ENCODE data around the gene KCNMB2. TPM values are rescaled to one million over a fixed set of nuclear protein-coding genes. Genes with fewer than 3 reads are reported as not detected.

Gene KCNMB2
- total RNA-seq, 1 donor from 2014 or later: not detected

DNA sequence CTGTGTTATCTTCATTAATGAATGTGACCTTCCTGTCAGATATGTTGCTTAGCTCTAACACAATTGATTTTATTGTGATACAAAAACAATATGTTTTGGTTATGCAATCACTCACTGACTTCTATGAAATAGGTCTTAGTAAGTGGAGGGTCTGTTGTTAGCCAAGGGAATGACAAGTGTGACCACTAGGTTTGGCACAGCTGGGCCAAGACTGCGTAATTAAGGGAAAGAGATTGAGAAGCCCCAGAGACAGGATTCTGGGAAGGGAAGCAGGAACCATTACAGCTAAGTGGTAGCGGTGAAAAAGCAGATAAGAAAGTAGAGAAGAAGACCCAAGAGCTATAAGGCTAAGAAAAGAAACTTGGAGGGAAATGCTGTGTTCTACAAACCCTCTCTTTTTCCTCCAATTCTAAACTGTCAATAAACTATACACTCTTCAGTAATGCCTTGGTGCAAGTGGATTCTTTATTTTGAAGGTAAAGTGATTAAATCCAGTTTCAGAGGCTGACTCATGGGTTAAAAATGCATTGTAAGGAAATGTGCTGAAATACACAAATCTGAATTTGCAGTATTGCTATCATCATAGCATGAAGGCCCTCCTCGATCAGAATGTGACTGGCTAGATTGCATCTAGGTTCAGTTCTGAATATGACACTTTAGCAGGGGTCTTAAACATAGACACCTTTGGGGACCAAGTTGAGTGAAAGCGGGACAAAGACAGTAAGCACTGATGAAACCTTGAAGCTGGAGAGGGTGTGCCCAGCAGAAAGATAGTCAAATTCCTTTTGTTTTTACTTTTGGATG is 26.1 kb downstream of the KCNMB2 start:
- no peaks in the 10 kb centered on the region for H3K36me3 Mint-ChIP-seq (ENCODE audit: low read depth)
- DNase-seq (ENCODE audit: low spot score): no peak
- H3K4me3 Mint-ChIP-seq (ENCODE audit: low read depth): no peak overlapping the region
- no peaks in the 10 kb centered on the region for H3K4me1 Mint-ChIP-seq (ENCODE audit: low read depth)
- H3K9me3 Mint-ChIP-seq: no peaks in the 10 kb centered on the region
- H3K27ac Mint-ChIP-seq: no peak overlapping the region
- no peaks in the 10 kb centered on the region for H3K27me3 Mint-ChIP-seq (ENCODE audit: low read depth)
- intact Hi-C loops (cut with micrococcal nuclease): no loop called here

DNA sequence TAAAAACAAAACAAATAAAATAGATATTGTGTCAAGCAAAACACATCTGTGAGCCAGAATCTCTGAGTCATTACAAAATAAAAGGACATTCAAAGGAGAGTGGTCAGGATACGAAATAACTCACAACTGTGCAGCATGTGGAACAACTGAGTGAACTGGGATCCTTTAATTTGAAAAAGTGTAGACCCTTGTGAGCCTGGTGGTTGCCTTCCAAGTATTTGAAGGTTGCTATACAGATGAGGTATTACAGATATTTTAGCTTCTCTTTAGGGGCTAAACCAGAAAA is 26.7 kb downstream of the KCNMB2 start:
- Mint-ChIP-seq H3K9me3 (no peaks in the 10 kb centered on the region), H3K4me1 (ENCODE audit: low read depth) (no peaks in the 10 kb centered on the region), H3K27ac (no peak overlapping the region), H3K36me3 (ENCODE audit: low read depth) (no peaks in the 10 kb centered on the region), H3K27me3 (ENCODE audit: low read depth) (no peaks in the 10 kb centered on the region), H3K4me3 (ENCODE audit: low read depth) (no peak overlapping the region)
- no peak for DNase-seq (ENCODE audit: low spot score)
- intact Hi-C loops (cut with micrococcal nuclease): no loop called here

DNA sequence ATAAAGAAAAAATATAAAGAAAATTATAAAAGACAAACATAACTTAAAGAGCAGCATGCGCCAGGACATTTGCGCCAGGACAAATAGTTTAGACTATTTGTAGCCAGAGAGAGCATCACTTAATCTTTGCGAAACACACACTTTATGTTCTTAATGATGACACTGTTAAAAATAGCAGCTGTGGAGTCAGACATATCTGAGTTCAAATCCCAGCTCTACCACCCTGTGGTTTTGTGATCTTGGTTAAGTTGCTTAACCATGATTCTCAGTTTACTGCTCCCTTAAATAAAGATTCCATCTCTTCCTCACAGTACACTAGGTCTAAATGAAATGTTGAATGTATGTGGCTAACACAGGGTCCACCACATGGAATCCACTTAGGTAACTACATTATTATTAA is 31.4 kb downstream of the KCNMB2 start:
- Mint-ChIP-seq H3K9me3 (no peaks in the 10 kb centered on the region), H3K36me3 (ENCODE audit: low read depth) (no peaks in the 10 kb centered on the region), H3K4me1 (ENCODE audit: low read depth) (no peaks in the 10 kb centered on the region), H3K27ac (no peak overlapping the region), H3K27me3 (ENCODE audit: low read depth) (no peaks in the 10 kb centered on the region), H3K4me3 (ENCODE audit: low read depth) (no peak overlapping the region)
- intact Hi-C loops (cut with micrococcal nuclease): no loop called here
- DNase-seq (ENCODE audit: low spot score): no peak

DNA sequence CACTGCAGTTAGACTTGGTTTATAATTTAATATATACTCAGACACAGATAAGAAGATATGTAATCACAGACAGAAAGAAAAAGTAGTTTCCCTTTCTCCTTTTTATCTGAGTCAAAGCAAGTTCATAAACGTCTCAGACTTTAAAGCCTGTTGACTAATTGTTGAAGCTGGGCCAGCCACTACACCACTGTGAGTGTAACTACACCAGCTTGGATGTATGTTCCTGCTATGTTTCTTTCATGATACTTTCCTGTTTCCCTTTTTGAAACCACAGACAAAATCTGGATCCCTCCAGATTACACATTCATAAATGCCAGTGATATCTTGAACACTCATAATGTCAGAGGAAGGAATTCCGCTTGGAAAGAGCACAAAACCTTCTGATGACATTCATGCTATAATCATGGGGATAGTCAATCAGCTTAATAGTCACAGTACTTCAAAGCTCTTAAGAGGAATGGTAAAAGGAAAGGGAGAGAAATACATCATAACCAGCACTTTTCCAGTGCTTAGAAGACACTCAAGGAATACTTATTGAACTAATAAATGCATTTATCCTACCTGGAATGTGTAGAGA is 32.0 kb downstream of the KCNMB2 start:
- Mint-ChIP-seq H3K4me1 (ENCODE audit: low read depth) (no peaks in the 10 kb centered on the region), H3K4me3 (ENCODE audit: low read depth) (no peak overlapping the region), H3K27me3 (ENCODE audit: low read depth) (no peaks in the 10 kb centered on the region), H3K27ac (no peak overlapping the region), H3K9me3 (no peaks in the 10 kb centered on the region), H3K36me3 (ENCODE audit: low read depth) (no peaks in the 10 kb centered on the region)
- intact Hi-C loops (cut with micrococcal nuclease): no loop called here
- DNase-seq (ENCODE audit: low spot score): no peak

DNA sequence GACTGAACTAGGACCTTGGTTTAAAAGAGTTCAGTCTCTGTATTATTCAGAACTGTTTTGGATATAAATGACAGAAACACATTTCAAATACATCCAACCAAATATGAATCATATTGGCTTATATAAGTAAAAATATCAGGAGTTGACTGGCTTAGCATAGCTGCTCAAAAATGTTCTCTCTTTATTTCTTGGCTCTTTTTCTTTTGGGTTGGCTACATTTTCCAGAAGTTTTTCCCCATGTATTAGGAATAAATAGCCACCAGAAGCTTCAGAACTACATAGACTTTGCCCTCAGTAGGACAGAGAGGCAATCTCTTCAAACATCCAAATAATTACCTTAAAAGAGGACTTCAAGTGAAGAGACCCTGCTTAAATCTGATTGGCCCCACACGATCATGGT is 32.7 kb downstream of the KCNMB2 start:
- no peaks in the 10 kb centered on the region for H3K9me3 Mint-ChIP-seq
- no peaks in the 10 kb centered on the region for H3K36me3 Mint-ChIP-seq (ENCODE audit: low read depth)
- H3K4me3 Mint-ChIP-seq (ENCODE audit: low read depth): no peak overlapping the region
- no peaks in the 10 kb centered on the region for H3K4me1 Mint-ChIP-seq (ENCODE audit: low read depth)
- no peak for DNase-seq (ENCODE audit: low spot score)
- intact Hi-C loops (cut with micrococcal nuclease): no loop called here
- H3K27me3 Mint-ChIP-seq (ENCODE audit: low read depth): no peaks in the 10 kb centered on the region
- no peak overlapping the region for H3K27ac Mint-ChIP-seq

DNA sequence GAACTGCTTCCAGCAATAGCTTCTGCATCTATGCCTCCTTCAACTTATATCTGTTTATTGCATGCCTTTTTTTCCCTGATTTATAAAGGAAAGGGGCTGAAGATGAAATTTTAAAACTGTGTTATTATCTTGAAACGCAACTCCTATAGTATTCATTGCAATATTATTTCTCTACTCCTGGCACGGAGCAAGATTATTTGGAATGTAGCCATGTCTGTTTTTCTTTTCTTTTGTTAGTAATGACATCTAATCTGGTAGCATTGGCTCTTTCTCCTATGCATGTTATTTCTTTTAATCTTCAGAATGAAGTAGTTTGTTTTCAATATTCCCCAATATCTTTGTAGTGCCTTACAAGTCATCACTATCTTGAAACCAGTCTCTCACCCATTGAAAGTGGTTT is 33.6 kb downstream of the KCNMB2 start:
- no peaks in the 10 kb centered on the region for H3K36me3 Mint-ChIP-seq (ENCODE audit: low read depth)
- DNase-seq (ENCODE audit: low spot score): no peak
- H3K4me3 Mint-ChIP-seq (ENCODE audit: low read depth): no peak overlapping the region

DNA sequence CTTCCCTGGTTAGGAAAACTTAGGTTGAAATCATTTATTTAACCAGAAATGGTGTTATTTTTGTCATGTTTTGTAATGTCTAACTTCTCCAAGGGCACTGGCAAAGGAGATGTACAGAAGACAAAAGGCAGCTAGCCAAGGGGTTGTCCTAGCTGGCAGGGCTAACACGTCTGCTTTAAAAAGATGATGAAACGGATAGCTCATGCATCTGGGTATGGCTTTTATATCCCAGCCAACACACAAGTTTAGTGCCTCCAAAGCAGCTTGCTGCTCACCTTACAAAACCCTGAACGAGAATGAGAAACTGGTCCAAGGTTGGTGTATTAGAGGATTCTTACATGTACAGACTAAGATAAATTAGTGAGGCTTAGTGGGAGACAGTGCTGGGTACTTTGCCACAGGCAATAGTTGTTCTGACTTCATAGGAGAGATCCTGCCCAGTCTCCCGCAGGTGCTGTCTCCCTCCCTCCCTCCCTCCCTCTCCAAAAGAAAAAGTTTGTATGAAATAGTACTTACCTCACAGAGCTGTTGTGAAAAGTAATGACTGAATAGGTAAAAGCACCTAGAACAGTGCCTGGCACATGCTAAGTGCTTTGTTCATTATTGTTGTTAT is 47.8 kb downstream of the KCNMB2 start:
- H3K27me3 Mint-ChIP-seq (ENCODE audit: low read depth): no peaks in the 10 kb centered on the region
- H3K4me3 Mint-ChIP-seq (ENCODE audit: low read depth): no peak overlapping the region
- intact Hi-C loops (cut with micrococcal nuclease): no loop called here
- peaks cover 5% of the 10 kb centered on the region for H3K9me3 Mint-ChIP-seq
- no peaks in the 10 kb centered on the region for H3K36me3 Mint-ChIP-seq (ENCODE audit: low read depth)
- no peak for DNase-seq (ENCODE audit: low spot score)
- H3K4me1 Mint-ChIP-seq (ENCODE audit: low read depth): no peaks in the 10 kb centered on the region
- H3K27ac Mint-ChIP-seq: no peak overlapping the region

More for the DNA sequence above, 33.6 kb downstream of the KCNMB2 start:
- no peaks in the 10 kb centered on the region for H3K4me1 Mint-ChIP-seq (ENCODE audit: low read depth)
- intact Hi-C loops (cut with micrococcal nuclease): no loop called here
- H3K27ac Mint-ChIP-seq: no peak overlapping the region
- H3K9me3 Mint-ChIP-seq: no peaks in the 10 kb centered on the region
- H3K27me3 Mint-ChIP-seq (ENCODE audit: low read depth): no peaks in the 10 kb centered on the region

DNA sequence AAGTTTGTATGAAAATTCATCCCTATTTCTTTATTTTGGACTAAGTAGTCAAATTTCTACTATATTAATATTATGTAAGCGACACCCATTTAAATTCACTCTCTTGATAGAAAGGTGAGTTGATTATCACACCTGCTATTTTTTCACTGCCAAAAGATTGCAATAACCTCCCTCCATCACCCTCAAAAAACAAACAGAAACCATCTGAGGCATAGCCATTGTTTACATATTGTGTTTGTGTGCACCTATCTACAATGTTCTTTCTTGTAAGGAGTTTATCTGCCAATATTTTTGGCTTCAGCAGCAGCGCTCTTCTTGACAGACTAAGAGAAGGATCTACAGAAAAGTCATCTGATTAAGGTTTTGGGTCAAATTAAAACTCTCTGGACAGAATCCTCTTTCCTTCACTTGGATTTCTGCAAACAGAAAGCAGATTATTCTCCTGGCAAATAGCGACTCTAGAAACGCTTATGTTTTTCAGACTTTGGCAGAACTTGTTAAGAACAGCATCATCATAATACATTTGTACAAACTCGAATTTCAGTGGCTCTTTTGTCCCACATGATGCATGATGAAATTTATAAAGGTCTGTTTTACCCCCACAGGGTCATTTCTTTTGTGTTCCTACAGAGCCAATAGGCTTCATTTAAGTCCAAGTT is 48.6 kb downstream of the KCNMB2 start:
- Mint-ChIP-seq H3K9me3 (no peaks in the 10 kb centered on the region), H3K27me3 (ENCODE audit: low read depth) (no peaks in the 10 kb centered on the region), H3K4me1 (ENCODE audit: low read depth) (no peaks in the 10 kb centered on the region), H3K4me3 (ENCODE audit: low read depth) (no peak overlapping the region), H3K27ac (no peak overlapping the region), H3K36me3 (ENCODE audit: low read depth) (no peaks in the 10 kb centered on the region)
- no peak for DNase-seq (ENCODE audit: low spot score)
- intact Hi-C loops (cut with micrococcal nuclease): no loop called here

DNA sequence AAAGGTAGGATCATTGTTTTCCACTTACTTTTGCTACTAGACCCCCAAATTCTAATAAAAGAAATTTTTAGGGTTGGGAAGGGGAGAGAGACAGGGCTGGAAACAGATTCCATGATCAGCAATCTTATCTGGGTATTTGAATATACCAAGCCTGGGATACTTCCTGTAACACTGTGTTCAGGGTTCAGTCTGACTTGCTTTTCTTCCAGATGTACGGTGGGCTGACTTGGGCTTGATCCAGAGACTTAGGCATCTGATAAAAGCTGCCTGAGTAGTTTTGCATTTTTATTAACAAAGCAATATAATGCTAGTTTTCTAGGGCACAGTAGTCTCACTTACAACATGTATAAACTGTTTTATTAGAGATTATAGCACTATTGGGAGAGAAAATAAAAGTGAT is 49.2 kb downstream of the KCNMB2 start:
- Mint-ChIP-seq H3K4me3 (ENCODE audit: low read depth) (no peak overlapping the region), H3K27me3 (ENCODE audit: low read depth) (no peaks in the 10 kb centered on the region)
- intact Hi-C loops (cut with micrococcal nuclease): no loop called here

DNA sequence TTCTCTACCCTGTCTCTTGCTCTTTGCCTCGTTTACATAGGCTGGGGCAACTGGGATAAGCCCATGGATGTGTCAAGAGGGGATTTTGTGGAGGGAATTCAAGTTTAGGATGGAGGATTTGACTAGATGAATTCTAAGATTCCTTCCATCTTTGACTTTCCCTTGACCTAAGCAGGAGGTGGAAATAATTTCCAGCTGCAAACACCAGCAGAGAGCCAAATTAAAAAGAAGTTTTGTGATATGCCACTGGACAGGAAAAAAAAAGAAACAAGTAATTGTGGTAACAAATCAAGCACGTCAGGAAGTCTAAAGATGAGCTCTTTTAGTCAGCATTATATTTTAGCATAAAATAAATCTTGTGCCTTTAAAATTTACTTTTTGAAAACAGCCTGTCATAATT is 49.8 kb downstream of the KCNMB2 start:
- Mint-ChIP-seq H3K4me3 (ENCODE audit: low read depth) (no peak overlapping the region), H3K27me3 (ENCODE audit: low read depth) (no peaks in the 10 kb centered on the region), H3K36me3 (ENCODE audit: low read depth) (no peaks in the 10 kb centered on the region), H3K27ac (no peak overlapping the region), H3K4me1 (ENCODE audit: low read depth) (no peaks in the 10 kb centered on the region), H3K9me3 (no peaks in the 10 kb centered on the region)
- intact Hi-C loops (cut with micrococcal nuclease): no loop called here
- no peak for DNase-seq (ENCODE audit: low spot score)

More for the DNA sequence above, 49.2 kb downstream of the KCNMB2 start:
- no peaks in the 10 kb centered on the region for H3K9me3 Mint-ChIP-seq
- no peak for DNase-seq (ENCODE audit: low spot score)
- H3K27ac Mint-ChIP-seq: no peak overlapping the region
- no peaks in the 10 kb centered on the region for H3K4me1 Mint-ChIP-seq (ENCODE audit: low read depth)
- H3K36me3 Mint-ChIP-seq (ENCODE audit: low read depth): no peaks in the 10 kb centered on the region

DNA sequence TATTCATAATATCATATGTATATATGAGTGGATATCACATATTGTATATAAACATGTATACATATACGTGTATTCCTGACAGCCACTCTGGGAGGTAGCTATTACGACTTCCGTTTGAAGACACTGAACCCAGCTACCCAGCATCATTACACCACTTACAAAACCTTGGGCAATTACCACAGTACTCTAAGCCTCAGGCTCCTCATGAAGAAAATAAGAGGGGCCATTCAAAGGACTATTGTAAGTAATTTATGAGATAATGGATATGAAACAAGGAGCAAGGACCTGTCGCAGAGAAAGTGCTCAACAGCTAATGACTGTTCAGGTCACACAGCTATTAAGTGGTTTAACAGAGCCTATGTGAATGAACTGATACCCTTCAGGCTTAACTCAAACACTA is 52.4 kb downstream of the KCNMB2 start:
- no peak overlapping the region for H3K4me3 Mint-ChIP-seq (ENCODE audit: low read depth)
- no peaks in the 10 kb centered on the region for H3K4me1 Mint-ChIP-seq (ENCODE audit: low read depth)
- no peaks in the 10 kb centered on the region for H3K9me3 Mint-ChIP-seq
- no peak for DNase-seq (ENCODE audit: low spot score)
- H3K36me3 Mint-ChIP-seq (ENCODE audit: low read depth): no peaks in the 10 kb centered on the region
- no peaks in the 10 kb centered on the region for H3K27me3 Mint-ChIP-seq (ENCODE audit: low read depth)
- intact Hi-C loops (cut with micrococcal nuclease): no loop called here
- no peak overlapping the region for H3K27ac Mint-ChIP-seq

DNA sequence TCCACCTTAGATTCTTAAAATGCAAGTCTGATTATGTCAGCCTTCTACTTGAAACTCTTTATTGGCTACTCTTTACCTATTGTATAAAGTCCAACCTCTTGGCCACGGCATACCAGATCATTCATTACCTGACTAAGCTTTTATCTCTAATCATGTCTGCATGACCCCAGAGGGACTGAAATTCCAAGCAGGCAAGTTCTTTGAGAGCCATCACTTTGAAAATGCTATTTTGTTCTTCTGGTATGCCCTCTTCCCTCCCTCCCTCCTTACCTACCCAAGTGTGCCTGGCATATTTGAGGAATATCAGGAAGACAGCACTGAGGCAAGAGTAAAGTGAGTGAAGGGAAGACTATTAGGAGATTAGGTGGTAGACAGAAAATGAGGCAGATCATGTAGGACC is 57.5 kb downstream of the KCNMB2 start:
- no peak overlapping the region for H3K27ac Mint-ChIP-seq
- intact Hi-C loops (cut with micrococcal nuclease): no loop called here
- no peaks in the 10 kb centered on the region for H3K27me3 Mint-ChIP-seq (ENCODE audit: low read depth)
- no peaks in the 10 kb centered on the region for H3K4me1 Mint-ChIP-seq (ENCODE audit: low read depth)
- DNase-seq (ENCODE audit: low spot score): no peak
- no peaks in the 10 kb centered on the region for H3K36me3 Mint-ChIP-seq (ENCODE audit: low read depth)
- H3K4me3 Mint-ChIP-seq (ENCODE audit: low read depth): no peak overlapping the region
- no peaks in the 10 kb centered on the region for H3K9me3 Mint-ChIP-seq

DNA sequence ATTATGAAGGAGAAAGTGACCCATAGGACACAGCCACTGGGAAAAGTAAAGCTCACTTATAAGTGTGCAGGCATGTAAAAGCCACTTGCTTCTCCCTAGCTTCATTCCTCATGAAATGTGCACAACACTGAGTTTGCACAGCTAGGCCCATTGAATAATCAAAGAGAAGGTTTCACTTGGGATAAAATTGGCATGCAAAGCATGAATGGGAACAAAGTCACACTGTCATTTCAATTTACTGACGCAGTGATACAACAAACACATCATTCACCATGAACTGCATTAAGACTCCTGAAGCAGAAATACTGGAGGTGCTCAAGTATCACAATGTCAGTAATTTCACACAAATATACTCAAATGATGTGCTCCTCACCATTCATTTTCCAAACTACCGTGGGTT is 61.1 kb downstream of the KCNMB2 start:
- no peaks in the 10 kb centered on the region for H3K36me3 Mint-ChIP-seq (ENCODE audit: low read depth)
- no peaks in the 10 kb centered on the region for H3K4me1 Mint-ChIP-seq (ENCODE audit: low read depth)
- intact Hi-C loops (cut with micrococcal nuclease): no loop called here
- H3K27ac Mint-ChIP-seq: no peak overlapping the region
- H3K27me3 Mint-ChIP-seq (ENCODE audit: low read depth): no peaks in the 10 kb centered on the region
- H3K4me3 Mint-ChIP-seq (ENCODE audit: low read depth): no peak overlapping the region
- no peaks in the 10 kb centered on the region for H3K9me3 Mint-ChIP-seq
- DNase-seq (ENCODE audit: low spot score): no peak

Measured in activated T-helper 2 cell treated with anti-CD3 and anti-CD28 coated beads, Interferon-gamma antibody, Interleukin-2, Interleukin-4, amounts not matched to agents 10 μg/mL and 5 μg/mL and 100 μg/mL, durations not matched to agents 14 hours and 24 hours and 36 hours (primary cell).